Endodermal cell (in vitro differentiated cells): ENCODE measurements around the gene SNAP47. TPM values are rescaled to one million over a fixed set of nuclear protein-coding genes. Genes with fewer than 3 reads are reported as not detected.

ENCODE experiments used
- DNase-seq: peaks from one replicate; pipeline ENCODE4 v3.0.0-alpha.2; 2017
- H3K27ac ChIP-seq: 2 replicates; pipeline ENCODE4 v1.5.1; 2013; ENCODE audit warnings: mild to moderate bottlenecking, low read depth, low read length, moderate library complexity
- H3K27me3 ChIP-seq: 2 replicates; pipeline ENCODE4 v1.6.1; 2013; ENCODE audit warnings: mild to moderate bottlenecking, low read length, moderate library complexity; ENCODE audit not compliant: insufficient read depth, control insufficient read depth, poor library complexity, severe bottlenecking
- H3K36me3 ChIP-seq: 2 replicates; pipeline ENCODE4 v1.7.0; 2013; ENCODE audit warnings: mild to moderate bottlenecking, low read length, moderate library complexity; ENCODE audit not compliant: control insufficient read depth, insufficient read depth
- H3K4me1 ChIP-seq: one replicate; pipeline ENCODE4 v1.7.0; 2013; ENCODE audit warnings: low read length; ENCODE audit not compliant: control insufficient read depth, insufficient read depth
- H3K4me3 ChIP-seq: 2 replicates; pipeline ENCODE4 v1.5.1; 2013; ENCODE audit warnings: mild to moderate bottlenecking, low read length, moderate library complexity
- H3K9ac ChIP-seq: 2 replicates; pipeline ENCODE4 v1.6.1; 2013; ENCODE audit warnings: mild to moderate bottlenecking, low read length, moderate library complexity; ENCODE audit not compliant: poor library complexity, severe bottlenecking; ENCODE audit errors: extremely low read depth
- H3K9me3 ChIP-seq: 2 replicates; pipeline ENCODE4 v1.6.1; 2013; ENCODE audit warnings: mild to moderate bottlenecking, low read length, moderate library complexity; ENCODE audit not compliant: control insufficient read depth
- H3K27ac Mint-ChIP-seq: 2 replicates; pipeline ENCODE4 v1.8.0; 2020; ENCODE audit warnings: mixed read lengths
- H3K27me3 Mint-ChIP-seq: 2 replicates; pipeline ENCODE4 v1.8.0; 2021; ENCODE audit warnings: mild to moderate bottlenecking, mixed read lengths; ENCODE audit not compliant: insufficient read depth
- H3K36me3 Mint-ChIP-seq: 2 replicates; pipeline ENCODE4 v1.8.0; 2020; ENCODE audit warnings: low read depth, mixed read lengths
- H3K4me1 Mint-ChIP-seq: 2 replicates; pipeline ENCODE4 v1.8.0; 2020; ENCODE audit warnings: mixed read lengths
- H3K4me3 Mint-ChIP-seq: 2 replicates; pipeline ENCODE4 v1.8.0; 2020; ENCODE audit warnings: mild to moderate bottlenecking, moderate library complexity, mixed read lengths
- H3K9me3 Mint-ChIP-seq: 2 replicates; pipeline ENCODE4 v1.8.0; 2020; ENCODE audit warnings: mild to moderate bottlenecking, mixed read lengths
- WGBS, 2 experiments: methylation state at CpG; one replicate each; pipeline versions ENCODE4 v1.1.5 to v1.1.7; 2013; ENCODE audit warnings: missing lambda C conversion rate in 2 of 2, mixed read lengths in 1 of 2; ENCODE audit not compliant: insufficient coverage in 1 of 2, insufficient read length in 1 of 2; 5-methylcytosine and 5-hydroxymethylcytosine counted together
- total RNA-seq, 2 donors: library from RNA; stranded (reverse); fragmentation: NEBNext Ultra II Directional in 1 of 2; extraction: Animal tissue kit (Norgen Biotek cat#: 25700) in 1 of 2; gene quantifications; 2 replicates in 1 of 2; 3 replicates in 1 of 2; pipeline ENCODE4 v1.2.1, GENCODE V29; 2021
- TF ChIP-seq, protein P1 (sequence below): fragments of 200-600 bp; sonication (generic); conservative IDR thresholded peaks from 2 replicates; pipeline ENCODE4 v1.5.0; 2021; ENCODE audit warnings: antibody characterized with exemption, mild to moderate bottlenecking

The SNAP47 gene
- total RNA-seq, 2 donors from 2014 or later, result 42.5 to 46.6 TPM

- H3K27ac ChIP-seq, result no peak overlapping the region
- no peak overlapping the region for H3K4me3 Mint-ChIP-seq
- 95% methylated on average over 14 to 15 of the region's 15 CpGs for WGBS, 2 experiments
- H3K27me3 ChIP-seq, result no peaks in the 10 kb centered on the region
- H3K27me3 Mint-ChIP-seq, result no peaks in the 10 kb centered on the region
- H3K4me1 ChIP-seq, result no peaks in the 10 kb centered on the region
- no peak for DNase-seq
- TF ChIP-seq, protein P1, sequence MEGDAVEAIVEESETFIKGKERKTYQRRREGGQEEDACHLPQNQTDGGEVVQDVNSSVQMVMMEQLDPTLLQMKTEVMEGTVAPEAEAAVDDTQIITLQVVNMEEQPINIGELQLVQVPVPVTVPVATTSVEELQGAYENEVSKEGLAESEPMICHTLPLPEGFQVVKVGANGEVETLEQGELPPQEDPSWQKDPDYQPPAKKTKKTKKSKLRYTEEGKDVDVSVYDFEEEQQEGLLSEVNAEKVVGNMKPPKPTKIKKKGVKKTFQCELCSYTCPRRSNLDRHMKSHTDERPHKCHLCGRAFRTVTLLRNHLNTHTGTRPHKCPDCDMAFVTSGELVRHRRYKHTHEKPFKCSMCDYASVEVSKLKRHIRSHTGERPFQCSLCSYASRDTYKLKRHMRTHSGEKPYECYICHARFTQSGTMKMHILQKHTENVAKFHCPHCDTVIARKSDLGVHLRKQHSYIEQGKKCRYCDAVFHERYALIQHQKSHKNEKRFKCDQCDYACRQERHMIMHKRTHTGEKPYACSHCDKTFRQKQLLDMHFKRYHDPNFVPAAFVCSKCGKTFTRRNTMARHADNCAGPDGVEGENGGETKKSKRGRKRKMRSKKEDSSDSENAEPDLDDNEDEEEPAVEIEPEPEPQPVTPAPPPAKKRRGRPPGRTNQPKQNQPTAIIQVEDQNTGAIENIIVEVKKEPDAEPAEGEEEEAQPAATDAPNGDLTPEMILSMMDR, result no peak
- H3K9ac ChIP-seq, result no peak overlapping the region
- no peaks in the 10 kb centered on the region for H3K9me3 Mint-ChIP-seq
- peaks cover 5% of the 10 kb centered on the region for H3K36me3 ChIP-seq
- no peak overlapping the region for H3K27ac Mint-ChIP-seq
- H3K36me3 Mint-ChIP-seq, result peaks cover 25% of the 10 kb centered on the region
- H3K4me1 Mint-ChIP-seq, result no peaks in the 10 kb centered on the region
- H3K9me3 ChIP-seq, result no peaks in the 10 kb centered on the region
- no peak overlapping the region for H3K4me3 ChIP-seq
Measured at GRCh38 chr1:227773558-227773957, 38.3 kb downstream of the SNAP47 start.

DNA sequence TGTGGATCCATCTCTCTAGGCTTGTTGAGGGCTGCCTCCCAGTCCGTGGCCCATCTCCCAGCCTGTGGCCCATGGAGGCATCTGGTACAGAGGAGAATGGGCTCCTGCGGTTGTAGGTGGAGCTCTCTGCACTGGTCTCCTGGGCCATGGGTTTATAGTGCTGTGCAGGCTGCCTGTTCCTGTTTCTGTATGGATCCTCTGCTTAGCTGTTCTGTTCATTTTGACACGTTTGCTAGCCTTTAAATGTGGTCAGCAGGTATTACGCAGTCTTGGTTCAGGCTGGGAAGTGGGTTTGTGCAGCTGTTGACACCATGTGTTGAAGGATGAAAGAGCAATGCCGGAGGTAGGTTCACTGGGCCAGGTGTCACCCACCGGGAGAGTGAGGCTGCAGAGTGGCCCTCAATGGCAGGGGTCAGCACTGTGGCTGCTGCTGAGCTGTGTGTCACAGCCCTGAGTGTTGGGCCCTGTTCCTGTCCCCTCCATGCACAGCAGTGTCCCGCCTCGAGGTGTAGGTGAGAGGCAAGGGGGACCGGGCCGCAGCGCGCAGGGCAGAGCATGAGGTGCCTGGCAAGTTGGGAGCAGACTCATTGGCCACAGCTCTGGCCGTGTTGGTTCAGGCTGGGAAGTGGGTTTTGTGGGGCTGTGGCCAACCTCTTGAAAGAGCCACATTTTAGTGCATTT, 39.0 kb downstream of the SNAP47 start:
- Histone ChIP-seq H3K27ac (peak overlapping the region; percentile 17), H3K4me1 (no peaks in the 10 kb centered on the region), H3K9me3 (no peaks in the 10 kb centered on the region), H3K9ac (no peak overlapping the region), H3K27me3 (no peaks in the 10 kb centered on the region), H3K36me3 (peaks cover 5% of the 10 kb centered on the region), H3K4me3 (no peak overlapping the region)
- peak overlapping the region; percentile 28 for H3K27ac Mint-ChIP-seq
- H3K9me3 Mint-ChIP-seq, result no peaks in the 10 kb centered on the region
- no peak for DNase-seq
- no peak overlapping the region for H3K4me3 Mint-ChIP-seq
- TF ChIP-seq, protein P1, result no peak
- 89 to 96% methylated on average over 7 to 13 of the region's 13 CpGs for WGBS, 2 experiments
- no peaks in the 10 kb centered on the region for H3K27me3 Mint-ChIP-seq
- H3K4me1 Mint-ChIP-seq, result no peaks in the 10 kb centered on the region
- peaks cover 19% of the 10 kb centered on the region for H3K36me3 Mint-ChIP-seq

- Mint-ChIP-seq H3K27ac (no peak overlapping the region), H3K27me3 (no peaks in the 10 kb centered on the region), H3K4me1 (no peaks in the 10 kb centered on the region), H3K9me3 (no peaks in the 10 kb centered on the region), H3K36me3 (peaks cover 18% of the 10 kb centered on the region), H3K4me3 (no peak overlapping the region)
- TF ChIP-seq, protein P1, result no peak
- no peak overlapping the region for H3K9ac ChIP-seq
- H3K9me3 ChIP-seq, result no peaks in the 10 kb centered on the region
- no peaks in the 10 kb centered on the region for H3K4me1 ChIP-seq
- no peaks in the 10 kb centered on the region for H3K27me3 ChIP-seq
- peaks cover 5% of the 10 kb centered on the region for H3K36me3 ChIP-seq
- H3K27ac ChIP-seq, result peak overlapping the region; percentile 97
- peak; percentile 44 for DNase-seq
- no peak overlapping the region for H3K4me3 ChIP-seq
- WGBS, 2 experiments, result 93 to 95% methylated on average over 20 to 42 of the region's 42 CpGs
Measured at GRCh38 chr1:227774821-227775661, 39.8 kb downstream of the SNAP47 start.
